Cardiac muscle cell (in vitro differentiated cells and primary cell): ENCODE results near the gene NCAM1. TPM values are rescaled to one million over a fixed set of nuclear protein-coding genes. Genes with fewer than 3 reads are reported as not detected.
A peak's percentile ranks its signal among the peaks of the same experiment; 100 is the strongest.

Experiments used
- DNase-seq, 2 donors: peaks; one replicate each; pipeline versions ENCODE4 v3.0.0 to v3.0.0-alpha.2; 2010 to 2017; ENCODE audit warnings: low read depth in 1 of 2, low spot score in 1 of 2
- H3K27ac ChIP-seq: fragments of 200-600 bp; sonication (generic); 2 replicates; pipeline ENCODE4 v1.5.1; 2016
- H3K27me3 ChIP-seq: fragments of 200-600 bp; sonication (generic); 2 replicates; pipeline ENCODE4 v1.6.0; 2016; ENCODE audit warnings: control low read depth
- H3K36me3 ChIP-seq: fragments of 200-600 bp; sonication (generic); 2 replicates; pipeline ENCODE4 v1.5.1; 2016; ENCODE audit warnings: control low read depth
- H3K4me1 ChIP-seq: fragments of 200-600 bp; sonication (generic); 2 replicates; pipeline ENCODE4 v1.8.1; 2017; ENCODE audit warnings: low read depth, mild to moderate bottlenecking, mixed run types
- H3K4me3 ChIP-seq: fragments of 200-600 bp; sonication (generic); 2 replicates; pipeline ENCODE4 v1.5.1; 2016; ENCODE audit warnings: mild to moderate bottlenecking
- H3K9me3 ChIP-seq: fragments of 200-600 bp; sonication (generic); 2 replicates; pipeline ENCODE4 v1.5.1; 2017; ENCODE audit warnings: low read depth, mild to moderate bottlenecking, control low read depth
- CTCF ChIP-seq: IDR thresholded peaks from 2 replicates; pipeline ENCODE4 v1.5.1; 2012; ENCODE audit warnings: low read depth, mild to moderate bottlenecking, low read length
- polyA plus RNA-seq: library from polyadenylated mRNA; unstranded; fragments of >200 nt; fragmentation: Nextera tagmentation; extraction: Ambion mirVana; gene quantifications from 2 replicates; pipeline ENCODE4 v1.2.1, GENCODE V29; 2016
- total RNA-seq: library from RNA; depleted of rRNA; stranded (reverse); fragments of >200 nt; gene quantifications from 2 replicates; pipeline ENCODE4 v1.2.3, GENCODE V29; 2016

Gene NCAM1
- total and polyA plus RNA-seq, 2 experiments from 2014 or later, result 61.9 to 203 TPM

DNA sequence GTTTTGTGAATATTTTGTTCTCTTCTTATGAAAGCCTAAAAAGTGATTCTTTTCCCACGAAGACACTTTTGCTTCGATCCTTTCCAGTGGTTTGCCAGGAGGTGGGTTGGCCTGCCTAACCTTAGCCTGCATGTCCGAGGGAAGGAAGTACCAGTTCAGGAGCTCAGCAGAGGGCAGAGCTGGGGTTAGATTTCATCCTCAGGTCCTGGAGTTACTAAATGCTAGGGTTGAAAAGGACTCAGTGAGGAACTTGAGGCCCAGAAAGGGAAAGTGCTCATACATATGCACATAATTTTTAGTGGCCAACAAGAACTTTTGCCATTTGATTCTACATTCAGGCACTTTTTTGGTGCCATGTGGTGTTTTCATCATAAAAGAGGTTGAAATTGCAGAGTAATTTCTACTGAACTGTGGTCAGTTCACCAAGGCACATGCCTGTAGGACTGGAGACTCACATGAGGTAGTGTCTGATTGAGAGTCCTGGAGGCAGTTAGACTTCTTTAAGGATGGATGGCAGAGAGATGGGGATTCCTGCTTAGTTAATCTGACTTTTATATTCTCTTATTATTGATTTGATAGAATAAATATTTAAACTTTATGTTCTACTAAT, 36.7 kb downstream of the NCAM1 start:
- TF ChIP-seq CTCF, result no peak
- Histone ChIP-seq H3K27me3 (no peaks in the 10 kb centered on the region), H3K27ac (no peak overlapping the region), H3K4me3 (no peak overlapping the region), H3K36me3 (no peaks in the 10 kb centered on the region), H3K4me1 (peaks cover 7% of the 10 kb centered on the region), H3K9me3 (no peaks in the 10 kb centered on the region)
- DNase-seq, result no peak

GRCh38 chr11:112999520-112999919, 38.3 kb downstream of the NCAM1 start:
- no peak for TF ChIP-seq CTCF
- Histone ChIP-seq H3K9me3 (no peaks in the 10 kb centered on the region), H3K27me3 (no peaks in the 10 kb centered on the region), H3K4me1 (peaks cover 7% of the 10 kb centered on the region), H3K27ac (no peak overlapping the region), H3K36me3 (no peaks in the 10 kb centered on the region), H3K4me3 (no peak overlapping the region)
- no peak for DNase-seq

- no peak for TF ChIP-seq CTCF
- Histone ChIP-seq H3K9me3 (no peaks in the 10 kb centered on the region), H3K4me3 (no peak overlapping the region), H3K36me3 (no peaks in the 10 kb centered on the region), H3K4me1 (peaks cover 7% of the 10 kb centered on the region), H3K27me3 (no peaks in the 10 kb centered on the region), H3K27ac (no peak overlapping the region)
- DNase-seq, result no peak
Measured at GRCh38 chr11:113001709-113002108, 40.5 kb downstream of the NCAM1 start.

- Histone ChIP-seq H3K4me3 (no peak overlapping the region), H3K9me3 (no peaks in the 10 kb centered on the region), H3K27me3 (no peaks in the 10 kb centered on the region), H3K4me1 (no peaks in the 10 kb centered on the region), H3K36me3 (no peaks in the 10 kb centered on the region), H3K27ac (no peak overlapping the region)
- DNase-seq, result peak in 1 of 2 donors; percentile 15
- no peak for TF ChIP-seq CTCF
Measured at GRCh38 chr11:113006896-113007445, 45.8 kb downstream of the NCAM1 start.

DNA sequence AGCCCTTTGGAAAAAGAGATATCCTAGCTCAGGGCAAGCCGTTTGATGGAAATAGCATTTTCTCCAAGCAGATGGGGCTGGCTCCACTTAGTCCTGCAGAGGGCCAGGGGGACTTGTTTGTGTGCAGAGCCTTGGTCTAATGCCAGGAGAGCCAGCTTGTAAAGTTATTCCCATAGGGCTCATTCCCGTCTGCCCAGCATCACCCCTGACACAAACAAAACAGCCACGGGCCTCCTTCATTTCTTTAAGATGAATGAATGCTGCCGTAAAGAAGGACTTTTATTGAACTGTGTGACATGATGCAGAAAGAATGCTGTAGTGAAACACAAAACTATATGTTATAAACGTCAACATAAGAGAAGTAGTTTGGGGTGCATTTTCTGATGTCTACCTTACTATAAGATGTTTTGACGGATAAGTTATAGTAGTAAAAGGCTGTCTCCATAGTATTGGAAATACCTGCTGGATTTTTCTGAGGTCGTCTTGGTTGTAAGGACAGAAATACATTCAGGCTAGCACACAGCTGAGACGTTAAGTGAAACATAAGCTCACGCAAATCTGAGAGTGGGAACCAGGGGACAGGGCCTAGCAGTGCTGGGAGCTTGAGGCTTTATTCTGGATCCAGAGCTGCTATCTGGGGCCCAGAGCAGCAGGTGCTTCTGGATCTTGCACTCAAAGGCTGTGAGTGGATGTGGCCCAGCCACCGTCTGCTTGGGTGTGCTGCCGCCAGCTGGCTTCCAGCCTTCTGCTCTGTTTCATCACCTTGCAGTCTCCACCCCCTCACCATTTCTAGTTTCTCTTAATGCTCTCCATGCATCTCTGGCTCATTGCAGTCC, 53.3 kb downstream of the NCAM1 start:
- H3K4me1 ChIP-seq, result peaks cover 12% of the 10 kb centered on the region
- H3K36me3 ChIP-seq, result no peaks in the 10 kb centered on the region
- H3K4me3 ChIP-seq, result no peak overlapping the region
- no peak for TF ChIP-seq CTCF
- H3K9me3 ChIP-seq, result no peaks in the 10 kb centered on the region
- no peaks in the 10 kb centered on the region for H3K27me3 ChIP-seq
- peak; percentile 37 to 40 for DNase-seq
- H3K27ac ChIP-seq, result peak overlapping the region; percentile 65
